SU-DHL-6 (cell line): Measurements from ENCODE around the gene KRT222.

Experiments
- CTCF ChIP-seq: fragments of 200-600 bp; sonication (generic); IDR thresholded peaks from one replicate; pipeline ENCODE4 v1.5.1; 2017; ENCODE audit warnings: antibody characterized with exemption, mild to moderate bottlenecking, low read length, moderate library complexity; ENCODE audit not compliant: insufficient read depth, poor library complexity, severe bottlenecking
- EZH2phosphoT487 ChIP-seq: fragments of 200-600 bp; sonication (generic), shearing (Covaris generic); conservative IDR thresholded peaks from 2 replicates; pipeline ENCODE4 v1.6.1; 2018; ENCODE audit warnings: mild to moderate bottlenecking, antibody characterized with exemption, low read length, moderate library complexity, mixed read lengths

- no peak for TF ChIP-seq CTCF
- no peak for TF ChIP-seq EZH2phosphoT487
These were observed 13.0 kb downstream of the KRT222 start for GRCh38 chr17:40651939-40652338.
